ENCODE results near the gene KRTAP5-8.
"Not testable (repeated sequence)": the region's sequence is repeated elsewhere in the genome, so short reads cannot be mapped to it uniquely, and the experiment has no call there.

The KRTAP5-8 gene

DNA sequence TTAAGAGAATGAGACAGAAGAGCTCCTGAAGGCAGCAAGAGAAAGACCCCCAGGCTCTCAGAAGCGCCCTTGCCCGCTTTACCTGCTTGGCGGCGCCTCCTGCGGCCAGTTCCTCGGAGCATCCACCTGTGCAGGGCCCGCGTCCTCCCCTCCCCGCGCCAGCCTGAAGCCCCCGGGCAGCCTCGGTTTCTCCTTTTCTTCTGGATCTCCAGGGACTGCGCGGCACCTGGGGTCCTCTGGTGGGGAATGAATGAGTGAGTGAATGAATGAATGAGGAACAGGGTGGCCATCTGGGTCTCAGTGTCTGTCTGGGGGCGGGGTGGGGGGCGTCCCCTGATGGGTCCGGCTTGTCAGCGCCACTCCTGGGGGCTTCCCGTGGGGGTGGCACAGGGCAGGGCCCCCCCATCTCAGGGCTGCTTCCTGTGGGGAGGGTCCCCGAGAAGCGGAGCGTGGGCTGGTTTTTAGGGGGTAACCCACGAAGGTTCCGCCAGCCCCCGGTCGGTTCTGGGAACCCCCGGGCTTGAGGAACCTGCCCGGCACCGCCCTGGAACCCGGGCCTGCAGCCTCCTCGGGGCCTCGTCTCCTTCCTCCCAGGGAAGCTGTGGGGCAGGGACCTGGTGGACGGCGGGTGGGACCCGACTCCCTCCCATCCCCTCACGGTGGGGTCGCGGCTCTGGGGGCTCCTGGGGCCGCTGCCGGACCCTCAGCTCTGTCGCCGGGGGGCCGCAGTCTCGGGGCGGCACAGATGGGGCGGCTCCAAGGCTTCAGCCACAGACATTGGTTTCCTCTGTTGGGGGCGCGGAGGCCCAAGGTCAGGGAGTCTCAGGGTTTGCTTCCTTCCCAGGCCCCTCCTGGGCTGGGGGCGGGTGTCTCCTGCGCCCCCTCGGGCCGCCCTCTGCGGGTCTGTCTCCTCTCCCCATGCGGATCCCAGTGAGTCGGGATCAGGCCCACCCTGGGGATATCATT is 19.0 kb upstream of the KRTAP5-8 start:
- no peak for DNase-seq

DNA sequence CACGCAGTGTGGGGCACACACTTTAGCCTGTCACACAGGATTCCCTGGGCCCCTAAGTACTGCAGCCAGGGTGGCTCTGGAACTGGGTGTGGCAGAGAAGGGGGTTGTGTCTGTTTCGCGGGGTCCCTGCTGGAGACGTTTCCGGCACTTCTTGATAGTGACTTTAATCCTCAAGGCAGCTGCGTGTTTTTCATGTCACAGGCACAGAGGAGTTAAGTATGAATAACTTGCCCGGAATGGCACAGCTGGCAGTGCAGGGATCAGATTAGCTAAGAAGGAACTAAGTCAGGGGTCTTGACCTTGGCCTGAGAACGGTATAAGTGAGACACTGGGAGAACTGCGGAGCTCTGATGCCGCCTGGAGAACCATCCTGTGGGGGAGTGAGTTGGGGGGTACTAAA is 18.3 kb upstream of the KRTAP5-8 start:
- DNase-seq, result no peak

DNA sequence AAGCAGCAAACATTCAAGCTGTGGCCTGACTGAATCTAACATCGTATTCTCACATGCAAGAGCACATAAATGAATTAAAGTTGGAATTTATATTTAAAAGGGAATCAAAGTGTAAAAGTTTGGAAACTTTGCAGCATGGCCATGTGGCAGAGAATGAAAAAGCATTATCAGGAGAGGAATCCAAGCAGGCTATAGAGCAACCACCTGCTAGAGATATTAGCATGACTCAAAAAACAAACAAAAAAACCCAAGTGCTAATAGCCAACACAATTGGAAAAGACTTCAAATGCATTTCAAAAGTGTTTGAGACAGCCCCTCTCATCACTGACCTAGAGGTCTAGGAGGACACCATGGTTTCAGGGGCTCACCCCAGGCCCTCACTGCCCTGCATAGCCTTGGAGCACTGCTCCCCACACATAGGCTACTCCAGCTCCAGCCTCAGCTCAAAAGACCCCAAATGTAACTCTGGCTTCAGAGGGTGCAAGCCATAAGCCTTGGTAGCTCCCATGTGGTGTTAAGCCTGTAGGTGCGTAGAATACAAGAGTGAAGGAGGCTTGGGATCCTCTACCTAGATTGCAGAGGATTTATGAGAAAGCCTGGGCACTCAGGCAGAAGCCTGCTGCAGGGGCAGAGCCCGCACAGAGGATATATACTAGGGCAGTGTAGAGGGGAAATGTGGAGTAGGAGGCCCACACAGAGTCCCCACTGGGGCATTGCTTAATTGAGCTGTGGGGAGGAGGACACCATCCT is 12.5 kb upstream of the KRTAP5-8 start:
- DNase-seq, result no peak

DNA sequence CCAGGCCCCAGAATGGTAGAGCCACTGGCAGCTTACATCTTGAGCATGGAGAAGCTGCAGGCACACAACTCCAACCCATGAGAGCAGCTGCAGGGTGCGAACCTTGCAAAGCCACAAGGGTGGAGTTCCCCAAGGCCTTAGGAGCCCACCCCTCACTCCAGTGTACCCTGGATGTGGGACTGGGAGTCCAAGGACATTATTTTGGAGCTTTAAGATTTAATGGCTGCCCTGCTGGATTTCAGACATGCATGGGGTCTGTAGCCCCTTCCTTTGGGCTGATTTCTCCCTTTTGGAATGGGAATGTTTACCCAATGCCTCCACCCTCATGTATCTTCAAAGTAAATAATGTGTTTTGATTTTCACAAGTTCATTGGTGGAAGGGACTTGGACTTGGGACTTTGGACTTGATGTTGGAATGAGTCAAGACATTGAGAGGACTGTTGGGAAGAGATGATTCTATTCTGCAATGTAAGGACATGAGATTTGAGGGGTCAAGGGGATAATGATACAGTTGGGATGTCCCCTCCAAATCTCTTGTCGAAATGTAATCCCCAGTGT is 11.8 kb upstream of the KRTAP5-8 start:
- no peak for DNase-seq

DNA sequence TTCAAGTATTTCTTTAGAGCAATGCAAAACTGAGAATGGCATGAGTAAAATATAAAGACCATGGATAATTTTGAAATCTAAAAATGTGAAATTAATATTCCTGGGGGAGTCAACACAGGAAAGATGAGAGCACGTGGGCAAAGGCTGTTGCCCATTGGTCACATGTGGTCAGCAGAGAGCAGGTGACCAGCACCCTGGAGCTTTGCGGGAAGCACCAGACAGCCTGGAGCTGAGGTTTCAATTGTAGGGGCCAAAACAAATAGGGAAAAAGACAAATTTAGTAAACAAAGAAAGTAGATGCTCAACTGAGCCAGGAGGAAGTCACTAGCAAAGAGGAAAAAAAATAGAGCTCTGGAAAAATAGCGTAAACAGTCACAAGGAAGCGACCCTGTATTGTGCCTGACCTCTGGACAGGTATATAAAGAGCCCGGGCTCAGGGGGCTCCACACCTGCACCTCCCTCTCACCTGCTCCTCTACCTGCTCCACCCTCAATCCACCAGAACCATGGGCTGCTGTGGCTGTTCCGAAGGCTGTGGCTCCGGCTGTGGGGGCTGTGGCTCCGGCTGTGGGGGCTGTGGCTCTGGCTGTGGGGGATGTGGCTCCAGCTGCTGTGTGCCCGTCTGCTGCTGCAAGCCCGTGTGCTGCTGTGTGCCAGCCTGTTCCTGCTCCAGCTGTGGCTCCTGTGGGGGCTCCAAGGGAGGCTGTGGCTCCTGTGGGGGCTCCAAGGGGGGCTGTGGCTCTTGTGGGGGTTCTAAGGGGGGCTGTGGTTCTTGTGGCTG is 10.8 kb upstream of the KRTAP5-8 start, which contains the start of gene KRTAP5-7:
Gene KRTAP5-7, plus strand, starts transcription at position 472 of the 780 bp plus-strand sequence. Its CDS starts 34 bp downstream, at position 506.
- not testable (repeated sequence) for DNase-seq

DNA sequence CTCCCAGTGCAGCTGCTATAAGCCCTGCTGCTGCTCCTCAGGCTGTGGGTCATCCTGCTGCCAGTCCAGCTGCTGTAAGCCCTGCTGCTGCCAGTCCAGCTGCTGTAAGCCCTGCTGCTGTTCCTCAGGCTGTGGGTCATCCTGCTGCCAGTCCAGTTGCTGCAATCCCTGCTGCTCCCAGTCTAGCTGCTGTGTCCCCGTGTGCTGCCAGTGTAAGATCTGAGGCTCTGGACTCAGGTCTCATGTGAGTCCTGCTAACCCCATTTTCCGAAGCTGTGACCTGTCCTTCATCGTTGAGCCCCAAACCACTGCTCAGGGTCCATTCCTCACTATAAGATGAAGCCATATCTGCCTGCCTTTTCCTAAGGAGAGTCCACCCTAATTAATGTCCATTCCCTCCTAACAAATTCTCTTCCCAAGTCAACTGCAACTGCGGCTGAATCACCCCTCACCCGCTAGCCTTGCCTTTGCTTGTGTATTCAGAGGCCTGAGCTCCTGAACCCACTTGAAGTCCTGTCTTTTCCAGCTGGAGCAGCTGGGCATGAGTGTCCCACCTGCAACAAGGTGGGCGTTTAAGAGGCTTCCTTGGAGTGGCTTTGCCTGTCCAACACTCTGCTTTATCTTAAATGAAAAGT is 10.1 kb upstream of the KRTAP5-8 start:
- no peak for DNase-seq

DNA sequence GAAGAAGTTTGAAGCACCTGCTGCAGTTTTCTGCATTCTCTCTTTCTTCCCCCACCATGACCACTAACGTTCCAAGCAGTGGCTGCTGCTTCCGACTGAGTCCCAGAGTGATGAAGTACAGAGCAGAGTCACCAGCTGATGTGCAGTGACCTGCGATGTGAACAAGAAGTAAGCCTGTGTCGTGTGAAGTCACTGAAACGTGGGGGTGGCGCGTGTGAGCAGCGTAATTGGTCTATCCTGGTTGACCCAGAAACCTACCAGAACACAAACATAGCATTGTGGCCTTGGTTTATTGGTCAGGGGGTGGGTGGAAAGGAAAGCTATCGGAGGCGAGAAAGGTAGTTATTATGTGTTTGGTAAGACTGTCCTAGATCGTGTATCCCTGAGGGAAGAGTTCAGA is 7.2 kb upstream of the KRTAP5-8 start:
- no peak for DNase-seq

DNA sequence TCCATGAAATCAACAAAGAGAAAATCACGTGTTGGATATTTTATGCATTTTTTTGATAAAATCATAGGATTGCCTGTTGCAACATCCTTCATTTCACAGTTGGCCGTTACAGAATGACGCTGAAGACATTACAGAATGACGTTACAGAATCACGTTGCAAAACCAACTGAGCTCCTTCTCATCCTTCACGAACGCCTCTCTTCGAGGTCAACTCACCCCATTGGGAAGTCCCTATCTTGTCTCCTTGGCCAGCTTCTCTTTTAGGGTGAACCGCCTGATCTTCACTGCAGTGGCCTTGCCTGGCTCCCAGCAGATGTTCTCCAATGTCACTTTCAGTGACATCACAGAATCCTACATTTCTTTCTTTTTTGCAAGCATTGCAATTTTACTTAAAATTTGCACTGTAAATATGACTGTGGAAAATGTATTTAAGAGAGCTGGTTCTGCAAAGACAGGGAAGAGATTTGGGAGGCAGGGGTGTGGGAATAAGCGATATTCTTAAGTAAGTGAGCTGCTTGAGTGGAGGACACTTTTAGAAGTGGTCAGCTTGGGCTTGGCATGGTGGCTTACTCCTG is 5.7 kb upstream of the KRTAP5-8 start:
- no peak for DNase-seq

DNA sequence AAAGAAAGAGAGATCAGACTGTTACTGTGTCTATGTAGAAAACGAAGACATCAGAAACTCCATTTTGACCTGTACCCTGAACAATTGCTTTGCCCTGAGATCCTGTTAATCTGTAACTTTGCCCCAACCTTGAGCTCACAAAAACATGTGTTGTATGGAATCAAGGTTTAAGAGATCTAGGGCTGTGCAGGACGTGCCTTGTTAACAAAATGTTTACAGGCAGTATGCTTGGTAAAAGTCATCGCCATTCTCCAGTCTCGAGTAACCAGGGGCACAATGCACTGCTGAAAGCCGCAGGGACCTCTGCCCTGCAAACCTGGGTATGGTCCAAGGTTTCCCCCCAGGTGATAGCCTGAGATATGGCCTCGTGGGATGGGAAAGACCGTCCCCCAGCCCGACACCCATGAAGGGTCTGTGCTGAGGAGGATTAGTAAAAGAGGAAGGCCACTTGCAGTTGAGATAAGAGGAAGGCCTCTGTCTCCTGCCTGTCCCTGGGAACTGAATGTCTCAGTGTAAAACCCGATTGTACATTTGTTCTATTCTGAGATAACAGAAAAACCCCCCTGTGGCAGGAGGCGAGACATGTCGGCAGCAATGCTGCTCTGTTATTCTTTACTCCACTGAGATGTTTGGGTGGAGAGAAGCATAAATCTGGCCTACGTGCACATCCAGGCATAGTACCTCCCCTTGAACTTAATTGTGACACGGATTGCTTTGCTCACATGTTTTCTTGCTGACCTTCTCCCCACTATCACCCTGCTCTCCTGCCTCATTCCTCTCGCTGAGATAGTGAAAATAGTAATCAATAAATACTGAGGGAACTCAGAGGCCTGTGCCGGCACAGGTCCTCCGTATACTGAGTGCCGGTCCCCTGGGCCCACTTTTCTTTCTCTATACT is 2.9 kb upstream of the KRTAP5-8 start:
- not testable (repeated sequence) for DNase-seq

DNA sequence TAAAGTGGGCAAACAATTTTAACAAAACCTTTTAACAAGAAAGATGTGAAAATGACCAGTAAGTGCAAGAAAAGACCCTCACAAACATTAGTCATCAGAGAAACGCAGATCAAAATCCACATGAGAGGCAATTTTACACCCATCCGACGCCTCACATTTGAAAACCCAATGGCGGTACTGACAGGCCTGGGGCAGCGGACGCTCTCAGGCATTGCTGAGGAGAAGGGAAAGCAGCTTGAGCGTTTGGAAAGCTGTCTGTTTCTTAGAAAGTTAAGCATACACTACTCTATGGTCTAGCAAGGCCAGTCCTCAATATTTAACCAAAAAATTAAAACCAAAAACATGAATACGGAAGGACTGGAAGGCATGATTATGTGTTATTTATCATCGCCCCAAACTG is 2.0 kb upstream of the KRTAP5-8 start:
- DNase-seq, result no peak

DNA sequence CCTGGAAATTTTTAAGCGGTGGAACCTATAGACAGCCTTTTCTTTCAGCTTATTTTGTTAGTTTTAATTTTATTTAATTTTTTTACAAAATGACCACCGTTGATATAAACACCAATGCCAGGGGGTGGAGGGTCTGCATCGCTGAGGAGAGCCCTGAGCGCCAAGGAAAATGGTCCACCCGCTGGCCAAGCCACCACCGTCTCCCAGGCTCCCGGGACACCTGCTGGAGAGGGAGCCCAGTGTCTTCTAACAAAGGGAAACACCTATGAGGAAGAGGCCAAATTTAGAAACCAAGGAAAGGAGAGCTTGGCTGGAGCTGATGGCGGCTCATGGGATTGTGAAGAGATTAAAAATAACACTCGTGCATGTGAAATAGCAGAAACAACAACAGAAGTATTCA is 288 bp upstream of the KRTAP5-8 start:
- no peak for DNase-seq

DNA sequence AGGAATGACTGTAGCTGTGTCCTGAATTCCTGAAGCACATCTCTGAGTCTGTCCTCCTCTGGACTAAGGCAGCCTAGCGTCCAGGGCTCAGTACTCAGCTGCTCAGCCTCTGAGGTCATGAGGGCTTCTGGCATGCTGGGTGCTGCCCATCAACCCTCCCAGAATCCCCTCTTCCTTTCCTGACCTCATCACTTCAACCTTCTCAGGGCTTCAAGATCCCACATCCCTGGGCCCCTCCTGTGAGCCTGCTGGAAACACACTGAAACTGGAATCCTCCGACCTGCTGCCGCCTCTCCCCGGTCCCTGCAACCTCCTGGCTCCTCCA is 803 bp downstream of the KRTAP5-8 start:
- DNase-seq, result no peak

DNA sequence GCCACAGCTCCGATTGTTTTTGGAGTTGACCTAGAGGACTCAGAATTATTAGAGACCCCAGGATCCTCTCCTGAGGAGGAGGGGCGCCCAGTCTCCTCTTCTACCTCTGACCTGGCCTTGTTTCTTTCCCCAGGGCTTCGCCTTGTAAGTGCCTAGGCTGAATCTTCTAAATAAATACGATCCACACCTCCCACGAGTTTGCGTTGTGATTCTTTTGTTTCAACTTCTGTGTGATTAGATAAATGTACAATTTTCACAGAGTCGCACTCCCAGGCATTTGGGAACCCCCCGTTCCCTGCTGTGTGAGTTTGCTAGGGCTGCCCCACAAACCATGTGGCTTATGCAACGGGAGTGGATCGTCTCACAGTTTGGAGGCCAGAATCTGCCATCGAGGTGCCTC is 1.2 kb downstream of the KRTAP5-8 start:
- DNase-seq, result no peak

DNA sequence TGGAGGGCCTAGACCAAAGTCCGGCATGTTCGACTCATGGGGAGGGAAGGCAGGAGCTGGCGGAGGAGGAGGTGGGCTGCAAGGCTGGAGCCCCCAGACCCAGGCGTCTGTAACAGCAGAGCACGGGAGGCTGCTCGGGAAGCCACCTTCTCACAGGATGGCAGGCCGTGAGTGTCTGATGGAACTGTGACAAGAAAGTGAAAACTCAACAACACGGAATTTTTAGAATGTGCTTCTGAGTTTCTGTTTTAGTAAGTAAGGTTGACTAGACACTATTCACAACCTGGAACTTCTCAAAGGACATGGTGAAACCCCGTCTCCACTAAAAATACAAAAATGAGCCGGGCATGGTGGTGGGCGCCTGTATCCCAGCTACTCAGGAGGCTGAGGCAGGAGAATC is 2.1 kb downstream of the KRTAP5-8 start:
- not testable (repeated sequence) for DNase-seq

DNA sequence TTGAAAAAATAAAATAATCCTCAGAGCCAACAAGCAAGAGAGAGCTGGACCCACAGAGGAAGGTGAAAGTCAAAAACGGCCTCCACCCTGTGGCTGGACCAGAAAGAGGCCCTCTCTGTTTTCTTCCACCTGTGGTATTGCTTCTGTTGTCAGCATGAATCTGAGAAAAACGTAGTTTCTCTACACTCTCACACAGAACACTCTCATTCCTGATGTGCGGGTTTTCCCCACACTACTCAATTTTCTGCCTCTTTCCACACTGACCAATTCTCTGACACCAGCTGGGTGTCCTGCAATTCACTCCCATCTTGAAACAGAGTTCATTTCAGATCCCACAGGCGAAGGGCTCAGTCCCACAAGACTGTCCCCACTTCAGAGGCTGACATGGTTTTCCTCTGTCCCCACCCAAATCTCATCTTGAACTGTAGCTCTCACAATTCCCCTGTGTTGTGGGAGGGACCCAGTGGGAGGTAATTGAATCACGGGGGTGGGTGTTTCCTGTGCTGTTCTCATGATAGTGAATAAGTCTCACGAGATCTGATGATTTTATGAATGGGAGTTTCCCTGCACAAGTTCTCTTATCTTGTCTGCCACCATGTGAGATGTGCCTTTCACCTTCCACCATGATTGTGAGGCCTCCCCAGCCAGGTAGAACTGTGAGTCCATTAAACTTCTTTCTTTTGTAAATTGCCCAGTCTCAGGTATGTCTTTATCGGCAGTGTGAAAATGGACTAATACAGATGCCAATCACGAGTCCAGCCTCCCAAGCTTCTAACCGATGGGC is 2.9 kb downstream of the KRTAP5-8 start:
- DNase-seq, result not testable (repeated sequence)

DNA sequence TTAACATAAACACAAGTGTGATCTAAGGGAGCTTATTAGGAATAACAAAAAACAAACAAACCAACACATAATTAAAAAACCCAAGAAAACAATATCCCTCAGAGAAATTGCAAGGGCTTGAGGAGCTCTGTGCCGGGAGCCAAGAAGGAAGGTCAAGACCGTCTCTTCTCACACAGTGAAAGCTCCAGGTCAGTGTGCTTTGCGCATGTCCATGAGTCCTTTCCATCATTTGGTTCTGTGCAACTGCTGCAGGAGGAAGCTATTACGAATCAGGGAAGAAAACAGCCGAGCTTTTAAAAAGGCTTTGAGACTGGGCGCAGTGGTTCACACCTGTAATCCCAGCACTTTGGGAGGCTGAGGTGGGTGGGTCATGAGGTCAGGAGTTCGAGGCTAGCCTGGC is 4.6 kb downstream of the KRTAP5-8 start:
- DNase-seq, result no peak

DNA sequence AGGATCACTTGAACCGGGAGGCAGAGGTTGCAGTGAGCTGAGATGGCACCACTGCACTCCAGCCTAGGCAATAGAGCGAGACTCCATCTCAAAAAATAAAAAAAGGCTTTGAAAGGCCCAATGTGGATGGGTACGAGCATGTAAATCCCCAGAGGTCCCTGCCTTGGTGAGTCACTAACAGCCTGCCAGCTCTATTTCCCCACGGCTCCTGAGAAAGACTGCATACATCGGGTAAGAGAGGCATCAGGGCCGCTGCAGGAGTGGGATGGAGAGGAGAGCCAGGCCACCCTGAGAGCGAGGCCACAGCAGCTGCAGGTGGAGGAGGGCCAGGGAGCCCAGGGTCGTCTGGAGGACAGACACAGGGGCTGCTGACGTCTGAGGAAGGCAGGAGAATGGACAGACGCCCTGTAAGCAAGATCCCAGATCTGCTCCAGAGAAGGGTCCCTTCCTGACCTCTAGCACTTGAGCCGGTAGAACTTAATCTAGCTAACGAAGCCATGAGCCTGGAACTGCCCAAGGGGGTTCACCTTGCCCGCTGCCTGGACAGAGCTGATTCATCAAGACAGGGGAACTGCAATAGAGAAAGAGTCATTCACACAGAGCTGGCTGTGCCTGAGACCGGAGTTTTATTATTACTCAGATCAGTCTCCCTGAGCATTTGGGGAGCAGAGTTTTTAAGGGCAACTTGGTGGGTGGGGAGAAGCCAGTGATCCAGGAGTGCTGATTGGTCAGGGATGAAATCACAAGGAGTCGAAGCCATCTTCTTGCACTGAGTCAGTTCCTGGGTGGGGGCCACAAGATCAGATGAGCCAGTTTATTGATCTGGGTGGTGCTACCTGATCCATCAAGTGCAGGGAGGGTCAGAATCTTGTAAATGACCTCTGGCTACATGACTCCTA is 5.3 kb downstream of the KRTAP5-8 start:
- DNase-seq, result no peak

DNA sequence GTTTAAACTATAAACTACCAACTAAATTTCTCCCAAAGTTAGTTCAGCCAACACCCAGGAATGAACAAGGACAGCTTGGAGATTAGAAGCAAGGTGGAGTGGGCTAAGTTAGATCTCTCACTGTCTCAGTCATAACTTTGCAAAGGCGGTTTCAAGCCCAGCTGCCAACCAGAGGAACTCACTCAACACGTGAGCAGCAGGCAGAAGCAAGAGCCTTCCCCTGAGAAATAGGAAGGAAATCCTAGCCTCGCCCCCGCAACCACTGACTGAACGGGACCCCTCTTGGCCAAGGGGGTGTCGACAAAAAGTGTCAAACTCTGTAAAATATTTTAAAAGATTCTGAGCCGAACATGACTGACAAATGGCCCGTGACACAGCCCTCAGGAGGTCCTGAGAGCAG is 6.0 kb downstream of the KRTAP5-8 start:
- DNase-seq, result no peak
